Tibial nerve (tissue), 4 donors: ENCODE measurements around the gene GALNT13. TPM values are rescaled to one million over a fixed set of nuclear protein-coding genes. Genes with fewer than 3 reads are reported as not detected.

Source experiments
- DNase-seq, 2 donors: peaks; one replicate each; pipeline ENCODE4 v3.0.0-alpha.2; 2019; ENCODE audit warnings: low spot score in 2 of 2
- H3K27ac ChIP-seq, 4 donors: fragments of 200-600 bp; sonication (generic) in 3 of 4; one replicate each; pipeline ENCODE4 v1.5.1; 2017 to 2019; ENCODE audit warnings: mild to moderate bottlenecking in 1 of 4
- H3K27me3 ChIP-seq, 2 donors: fragments of 200-600 bp; sonication (generic) in 1 of 2; one replicate each; pipeline versions ENCODE4 v1.5.1 to v1.6.0; 2017 to 2019
- H3K36me3 ChIP-seq, 3 donors: fragments of 200-600 bp; sonication (generic); one replicate each; pipeline ENCODE4 v1.5.1; 2018 to 2019
- H3K4me1 ChIP-seq, 4 donors: fragments of 200-600 bp; sonication (generic) in 3 of 4; one replicate each; pipeline ENCODE4 v1.5.1; 2017 to 2019
- H3K4me3 ChIP-seq, 4 donors: fragments of 200-600 bp; sonication (generic) in 3 of 4; one replicate each; pipeline ENCODE4 v1.5.1; 2017 to 2019; ENCODE audit warnings: mild to moderate bottlenecking in 1 of 4, moderate library complexity in 1 of 4
- H3K9me3 ChIP-seq, 4 donors: fragments of 200-600 bp; sonication (generic) in 3 of 4; one replicate each; pipeline ENCODE4 v1.5.1; 2017 to 2019
- CTCF ChIP-seq, 5 experiments: fragments of 200-600 bp in 3 of 5; fragments of 450-650 bp in 2 of 5; sonication (generic) in 3 of 5; IDR thresholded peaks; one replicate each; pipeline ENCODE4 v1.5.1; 2016 to 2019; ENCODE audit warnings: antibody characterized with exemption in 5 of 5, mild to moderate bottlenecking in 3 of 5, moderate library complexity in 2 of 5
- EP300 ChIP-seq, 2 donors: sonication (generic); formaldehyde crosslinking; IDR thresholded peaks; one replicate each; pipeline ENCODE4 v1.6.1; 2017; ENCODE audit warnings: antibody characterized with exemption in 2 of 2, mild to moderate bottlenecking in 1 of 2
- POLR2A ChIP-seq, 2 donors: fragments of 450-650 bp; IDR thresholded peaks; one replicate each; pipeline ENCODE4 v1.6.1; 2017; ENCODE audit warnings: antibody characterized with exemption in 2 of 2, mild to moderate bottlenecking in 2 of 2, moderate library complexity in 2 of 2
- WGBS, 2 donors: methylation state at CpG; one replicate each; pipeline ENCODE4 v1.1.5; 2018; 5-methylcytosine and 5-hydroxymethylcytosine counted together
- total RNA-seq, 4 donors: library from RNA; depleted of rRNA; stranded (reverse); fragments of >200 nt; gene quantifications; one replicate each; pipeline ENCODE4 v1.1.0, GENCODE V29; 2016

GALNT13 gene
- total RNA-seq, 4 donors from 2014 or later = under 0.01 to 3.1 (median 1.3) TPM; not detected in 1

GRCh38 chr2:153990771-153991170, 119.0 kb downstream of the GALNT13 start:
- Histone ChIP-seq H3K36me3 (no peaks in the 10 kb centered on the region), H3K27ac (no peak overlapping the region), H3K4me1 (peaks cover 0 to 9% (median 0%) of the 10 kb centered on the region in 4 donors), H3K9me3 (no peaks in the 10 kb centered on the region), H3K27me3 (no peaks in the 10 kb centered on the region), H3K4me3 (no peak overlapping the region)
- no peak for DNase-seq
- TF ChIP-seq POLR2A (IDR thresholded peaks at IDR 0.05) (no peak), CTCF (IDR thresholded peaks at IDR 0.05) (no peak), EP300 (IDR thresholded peaks at IDR 0.05) (no peak)

GRCh38 chr2:154013514-154013913, 141.8 kb downstream of the GALNT13 start:
- peaks cover 0 to 22% (median 2%) of the 10 kb centered on the region in 4 donors for H3K9me3 ChIP-seq
- no peak for TF ChIP-seq EP300 (IDR thresholded peaks at IDR 0.05)
- no peaks in the 10 kb centered on the region for H3K4me1 ChIP-seq
- no peak overlapping the region for H3K4me3 ChIP-seq
- no peaks in the 10 kb centered on the region for H3K27me3 ChIP-seq
- H3K27ac ChIP-seq = no peak overlapping the region
- H3K36me3 ChIP-seq = no peaks in the 10 kb centered on the region
- 94% methylated on average over 17 of the region's 17 CpGs for WGBS, 2 donors
- no peak for DNase-seq

- Histone ChIP-seq H3K4me1 (no peaks in the 10 kb centered on the region), H3K9me3 (peaks cover 0 to 15% (median 0%) of the 10 kb centered on the region in 4 donors), H3K27me3 (no peaks in the 10 kb centered on the region), H3K4me3 (no peak overlapping the region), H3K36me3 (no peaks in the 10 kb centered on the region), H3K27ac (no peak overlapping the region)
- 83% methylated on average over 2 of the region's 2 CpGs for WGBS, 2 donors
- DNase-seq = no peak
- TF ChIP-seq POLR2A (IDR thresholded peaks at IDR 0.05) = no peak
- TF ChIP-seq EP300 (IDR thresholded peaks at IDR 0.05) = no peak
- TF ChIP-seq CTCF (IDR thresholded peaks at IDR 0.05) = no peak
These were observed 143.5 kb downstream of the GALNT13 start for GRCh38 chr2:154015233-154015632.

- H3K27ac ChIP-seq = no peak overlapping the region
- H3K27me3 ChIP-seq = no peaks in the 10 kb centered on the region
- no peaks in the 10 kb centered on the region for H3K4me1 ChIP-seq
- 73 to 74% methylated on average over 3 of the region's 3 CpGs for WGBS, 2 donors
- no peaks in the 10 kb centered on the region for H3K36me3 ChIP-seq
- TF ChIP-seq CTCF (IDR thresholded peaks at IDR 0.05) (no peak), EP300 (IDR thresholded peaks at IDR 0.05) (no peak), POLR2A (IDR thresholded peaks at IDR 0.05) (no peak)
- no peak overlapping the region for H3K4me3 ChIP-seq
- DNase-seq = no peak
- H3K9me3 ChIP-seq = peaks cover 0 to 4% (median 0%) of the 10 kb centered on the region in 4 donors
These were observed 157.8 kb downstream of the GALNT13 start for GRCh38 chr2:154029504-154029903.

DNA sequence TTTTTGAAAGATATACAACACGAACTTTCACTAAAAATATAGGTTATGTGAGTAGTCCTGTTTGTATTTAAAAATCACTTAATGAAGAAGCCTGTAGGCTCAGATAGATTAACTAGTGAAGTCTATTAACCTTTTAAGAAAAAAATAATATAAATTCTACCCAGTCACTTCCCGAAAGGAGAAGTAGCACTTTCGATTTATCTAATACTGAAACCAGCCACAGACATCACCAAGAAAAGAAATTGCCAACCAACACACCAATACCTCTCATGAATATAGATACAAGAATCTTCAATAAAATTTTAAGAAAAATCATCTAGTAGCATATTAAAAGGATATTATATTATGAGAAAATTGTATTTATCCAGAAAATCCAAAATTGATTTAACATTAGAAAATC, 160.5 kb downstream of the GALNT13 start:
- 79 to 89% methylated on average over 3 of the region's 3 CpGs for WGBS, 2 donors
- DNase-seq = no peak
- no peak overlapping the region for H3K27ac ChIP-seq
- no peak overlapping the region for H3K4me3 ChIP-seq
- TF ChIP-seq CTCF (IDR thresholded peaks at IDR 0.05) (no peak), POLR2A (IDR thresholded peaks at IDR 0.05) (no peak), EP300 (IDR thresholded peaks at IDR 0.05) (no peak)
- H3K27me3 ChIP-seq = no peaks in the 10 kb centered on the region
- no peaks in the 10 kb centered on the region for H3K36me3 ChIP-seq
- H3K4me1 ChIP-seq = no peaks in the 10 kb centered on the region
- H3K9me3 ChIP-seq = peaks cover 0 to 4% (median 0%) of the 10 kb centered on the region in 4 donors

GRCh38 chr2:154046493-154046892, 174.8 kb downstream of the GALNT13 start:
- H3K9me3 ChIP-seq = no peaks in the 10 kb centered on the region
- no peaks in the 10 kb centered on the region for H3K36me3 ChIP-seq
- no peak for DNase-seq
- TF ChIP-seq EP300 (IDR thresholded peaks at IDR 0.05) = no peak
- TF ChIP-seq CTCF (IDR thresholded peaks at IDR 0.05) = no peak
- TF ChIP-seq POLR2A (IDR thresholded peaks at IDR 0.05) = no peak
- no peak overlapping the region for H3K4me3 ChIP-seq
- no peaks in the 10 kb centered on the region for H3K27me3 ChIP-seq
- no peaks in the 10 kb centered on the region for H3K4me1 ChIP-seq
- H3K27ac ChIP-seq = no peak overlapping the region
- 71 to 90% methylated on average over 1 of the region's 1 CpG for WGBS, 2 donors
